ENCODE measurements around the gene CASZ1.

GRCh38 chr1:10672343-10673050, 123.9 kb downstream of the CASZ1 start:
- no peak for TF ChIP-seq POLR2A (IDR thresholded peaks at IDR 0.05)
- TF ChIP-seq, protein P1, sequence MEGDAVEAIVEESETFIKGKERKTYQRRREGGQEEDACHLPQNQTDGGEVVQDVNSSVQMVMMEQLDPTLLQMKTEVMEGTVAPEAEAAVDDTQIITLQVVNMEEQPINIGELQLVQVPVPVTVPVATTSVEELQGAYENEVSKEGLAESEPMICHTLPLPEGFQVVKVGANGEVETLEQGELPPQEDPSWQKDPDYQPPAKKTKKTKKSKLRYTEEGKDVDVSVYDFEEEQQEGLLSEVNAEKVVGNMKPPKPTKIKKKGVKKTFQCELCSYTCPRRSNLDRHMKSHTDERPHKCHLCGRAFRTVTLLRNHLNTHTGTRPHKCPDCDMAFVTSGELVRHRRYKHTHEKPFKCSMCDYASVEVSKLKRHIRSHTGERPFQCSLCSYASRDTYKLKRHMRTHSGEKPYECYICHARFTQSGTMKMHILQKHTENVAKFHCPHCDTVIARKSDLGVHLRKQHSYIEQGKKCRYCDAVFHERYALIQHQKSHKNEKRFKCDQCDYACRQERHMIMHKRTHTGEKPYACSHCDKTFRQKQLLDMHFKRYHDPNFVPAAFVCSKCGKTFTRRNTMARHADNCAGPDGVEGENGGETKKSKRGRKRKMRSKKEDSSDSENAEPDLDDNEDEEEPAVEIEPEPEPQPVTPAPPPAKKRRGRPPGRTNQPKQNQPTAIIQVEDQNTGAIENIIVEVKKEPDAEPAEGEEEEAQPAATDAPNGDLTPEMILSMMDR (IDR thresholded peaks at IDR 0.05) = no peak

Data from adrenal gland (tissue), 5 donors.